ENCODE data around the gene NAGPA. TPM values are rescaled to one million over a fixed set of nuclear protein-coding genes. Genes with fewer than 3 reads are reported as not detected.

The NAGPA gene
- total RNA-seq, 4 donors from 2014 or later, result 42.6 to 250 (median 72.7) TPM

GRCh38 chr16:5036228-5037156 lies 2.8 kb upstream of the NAGPA start:
- no peak for DNase-seq
- 55 to 59% methylated on average over 6 to 12 of the region's 12 CpGs for WGBS, 2 donors (ENCODE audit: low coverage in 1 of 2)
- Histone ChIP-seq H3K4me3 (no peak overlapping the region), H3K9me3 (no peaks in the 10 kb centered on the region), H3K27me3 (no peaks in the 10 kb centered on the region), H3K27ac (no peak overlapping the region), H3K36me3 (no peaks in the 10 kb centered on the region), H3K4me1 (peaks cover 16 to 23% (median 19%) of the 10 kb centered on the region in 4 donors)
- in situ Hi-C loops (cut with MboI; ENCODE audit: low pct_ligation_motif_present in 1 of 4, low pct_unique_long_range_greater_than_20kb in 1 of 4, low sequenced_read_pairs in 3 of 4) (no loop called here), intact Hi-C loops (cut with DNase I; ENCODE audit: low total_unique reads) (no loop called here)
- no peak for TF ChIP-seq POLR2A (IDR thresholded peaks at IDR 0.05)
- no peak for TF ChIP-seq POLR2AphosphoS5 (IDR thresholded peaks at IDR 0.05)
- no peak for TF ChIP-seq CTCF (IDR thresholded peaks at IDR 0.05)
- TF ChIP-seq EP300 (IDR thresholded peaks at IDR 0.05; ENCODE audit: low read depth), result no peak

DNA sequence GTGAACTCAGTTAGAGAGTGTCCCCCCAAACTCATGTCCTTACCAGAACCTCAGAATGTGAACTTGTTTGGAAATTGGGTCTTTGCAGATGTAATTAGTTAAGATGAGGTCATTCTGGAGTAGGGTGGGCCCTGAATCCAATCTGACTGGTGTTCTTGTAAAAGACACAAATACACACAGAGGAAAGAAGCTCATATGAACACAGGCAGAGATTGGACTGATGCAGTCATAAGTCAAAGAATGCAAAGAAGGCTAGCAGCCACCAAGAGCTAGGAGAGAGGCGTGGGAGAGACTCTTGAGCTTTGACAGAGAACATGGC lies 2.1 kb upstream of the NAGPA start:
- peaks cover 16 to 23% (median 19%) of the 10 kb centered on the region in 4 donors for H3K4me1 ChIP-seq
- intact Hi-C loops (cut with DNase I; ENCODE audit: low total_unique reads) (no loop called here), in situ Hi-C loops (cut with MboI; ENCODE audit: low pct_ligation_motif_present in 1 of 4, low pct_unique_long_range_greater_than_20kb in 1 of 4, low sequenced_read_pairs in 3 of 4) (no loop called here)
- no peaks in the 10 kb centered on the region for H3K36me3 ChIP-seq
- no peak overlapping the region for H3K4me3 ChIP-seq
- H3K27ac ChIP-seq, result no peak overlapping the region
- no peaks in the 10 kb centered on the region for H3K27me3 ChIP-seq
- TF ChIP-seq POLR2AphosphoS5 (IDR thresholded peaks at IDR 0.05) (no peak), CTCF (IDR thresholded peaks at IDR 0.05) (no peak), EP300 (IDR thresholded peaks at IDR 0.05; ENCODE audit: low read depth) (no peak), POLR2A (IDR thresholded peaks at IDR 0.05) (no peak)
- 76 to 83% methylated on average over 1 of the region's 1 CpG for WGBS, 2 donors (ENCODE audit: low coverage in 1 of 2)
- no peaks in the 10 kb centered on the region for H3K9me3 ChIP-seq
- no peak for DNase-seq

DNA sequence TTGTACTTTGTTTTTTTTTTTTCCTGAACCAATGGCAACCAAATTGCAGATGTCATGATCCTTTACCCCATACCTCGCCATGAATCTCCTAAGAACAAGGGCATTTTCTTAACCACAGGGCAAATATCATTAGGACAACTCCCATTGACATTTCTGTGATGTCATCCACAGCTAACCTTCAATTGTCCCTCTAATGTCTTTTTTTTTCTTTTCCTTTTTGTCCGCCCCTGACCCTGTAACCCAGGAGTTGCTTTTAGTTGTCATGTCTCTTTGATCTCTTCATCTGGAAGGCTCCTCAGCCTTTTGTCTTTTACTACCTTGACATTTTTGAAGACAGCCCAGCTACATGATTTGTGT lies 410 bp upstream of the NAGPA start:
- H3K9me3 ChIP-seq, result no peaks in the 10 kb centered on the region
- TF ChIP-seq POLR2A (IDR thresholded peaks at IDR 0.05), result no peak
- TF ChIP-seq CTCF (IDR thresholded peaks at IDR 0.05), result no peak
- no peak for TF ChIP-seq EP300 (IDR thresholded peaks at IDR 0.05; ENCODE audit: low read depth)
- TF ChIP-seq POLR2AphosphoS5 (IDR thresholded peaks at IDR 0.05), result no peak
- H3K27ac ChIP-seq, result peak overlapping the region; percentile 75 to 82 (median 78)
- no peaks in the 10 kb centered on the region for H3K27me3 ChIP-seq
- peaks cover 16 to 23% (median 19%) of the 10 kb centered on the region in 4 donors for H3K4me1 ChIP-seq
- WGBS, 2 donors (ENCODE audit: low coverage in 1 of 2), result 6 to 13% methylated on average over 2 of the region's 2 CpGs
- in situ Hi-C loops (cut with MboI; ENCODE audit: low pct_ligation_motif_present in 1 of 4, low pct_unique_long_range_greater_than_20kb in 1 of 4, low sequenced_read_pairs in 3 of 4) (no loop called here), intact Hi-C loops (cut with DNase I; ENCODE audit: low total_unique reads) (no loop called here)
- no peak for DNase-seq
- H3K4me3 ChIP-seq, result peak overlapping the region; percentile 5 to 94 (median 80)
- no peaks in the 10 kb centered on the region for H3K36me3 ChIP-seq

DNA sequence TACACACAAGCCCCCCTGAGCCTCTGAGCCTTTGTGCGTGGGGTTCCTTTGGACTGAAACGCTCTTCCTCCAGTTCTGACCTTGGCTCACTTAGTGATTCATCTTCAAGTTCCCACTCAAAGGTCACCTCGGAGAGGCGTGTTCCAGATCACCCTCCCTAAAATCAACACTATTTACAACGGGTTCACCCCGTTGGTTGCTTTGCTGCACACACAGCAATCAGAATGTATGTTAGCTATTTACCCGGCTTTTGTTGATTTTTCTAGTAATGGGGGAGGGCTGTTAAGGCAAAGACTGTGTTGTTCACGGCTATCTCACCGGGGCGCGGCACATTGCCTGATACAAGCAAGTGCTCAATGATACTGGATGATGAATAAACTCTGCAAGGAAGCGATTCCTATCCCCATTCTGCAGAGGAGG lies 977 bp downstream of the NAGPA start:
- Histone ChIP-seq H3K4me3 (peak overlapping the region in 3 of 4 donors; percentile 77 to 94 (median 84)), H3K27me3 (no peaks in the 10 kb centered on the region), H3K36me3 (peaks cover 0 to under 1% (median 0%) of the 10 kb centered on the region in 4 donors), H3K9me3 (no peaks in the 10 kb centered on the region), H3K4me1 (peaks cover 16 to 23% (median 19%) of the 10 kb centered on the region in 4 donors), H3K27ac (peak overlapping the region; percentile 75 to 82 (median 78))
- DNase-seq, result peak; percentile 14
- 0 to 27% methylated on average over 1 to 12 of the region's 12 CpGs for WGBS, 2 donors (ENCODE audit: low coverage in 1 of 2)
- TF ChIP-seq CTCF (IDR thresholded peaks at IDR 0.05), result no peak
- no peak for TF ChIP-seq EP300 (IDR thresholded peaks at IDR 0.05; ENCODE audit: low read depth)
- intact Hi-C loops (cut with DNase I; ENCODE audit: low total_unique reads), result no loop called here
- in situ Hi-C loops (cut with MboI; ENCODE audit: low pct_ligation_motif_present in 1 of 4, low pct_unique_long_range_greater_than_20kb in 1 of 4, low sequenced_read_pairs in 3 of 4), result no loop called here
